Kidney epithelial cell (primary cell): ENCODE results near the gene HS3ST5. TPM values are rescaled to one million over a fixed set of nuclear protein-coding genes. Genes with fewer than 3 reads are reported as not detected.
"Not testable (repeated sequence)": the region's sequence is repeated elsewhere in the genome, so short reads cannot be mapped to it uniquely, and the experiment has no call there.

Source experiments
- DNase-seq: peaks from one replicate; pipeline ENCODE4 v3.0.0-alpha.2; 2010; ENCODE audit warnings: low read depth
- H3K27me3 ChIP-seq: 2 replicates; pipeline ENCODE4 v1.6.0; 2011; ENCODE audit warnings: low read length; ENCODE audit not compliant: control insufficient read depth, insufficient read depth
- H3K36me3 ChIP-seq: 2 replicates; pipeline ENCODE4 v1.5.1; 2011; ENCODE audit warnings: low read length; ENCODE audit not compliant: control insufficient read depth, insufficient read depth
- H3K4me3 ChIP-seq: 2 replicates; pipeline ENCODE4 v1.5.1; 2011; ENCODE audit warnings: low read depth, mild to moderate bottlenecking, control low read depth, low read length
- total RNA-seq: library from RNA; depleted of rRNA; stranded (reverse); fragments of >200 nt; gene quantifications from 2 replicates; pipeline ENCODE4 v1.2.3, GENCODE V29; 2015
- TF ChIP-seq, protein P1 (sequence below): IDR thresholded peaks from 2 replicates; pipeline ENCODE4 v1.5.1; 2011; ENCODE audit warnings: mild to moderate bottlenecking, moderate library complexity, low read length, control low read depth, inconsistent platforms; ENCODE audit not compliant: insufficient read depth, poor library complexity, severe bottlenecking

HS3ST5 gene
- total RNA-seq, 1 donor from 2014 or later, result 0.25 TPM

DNA sequence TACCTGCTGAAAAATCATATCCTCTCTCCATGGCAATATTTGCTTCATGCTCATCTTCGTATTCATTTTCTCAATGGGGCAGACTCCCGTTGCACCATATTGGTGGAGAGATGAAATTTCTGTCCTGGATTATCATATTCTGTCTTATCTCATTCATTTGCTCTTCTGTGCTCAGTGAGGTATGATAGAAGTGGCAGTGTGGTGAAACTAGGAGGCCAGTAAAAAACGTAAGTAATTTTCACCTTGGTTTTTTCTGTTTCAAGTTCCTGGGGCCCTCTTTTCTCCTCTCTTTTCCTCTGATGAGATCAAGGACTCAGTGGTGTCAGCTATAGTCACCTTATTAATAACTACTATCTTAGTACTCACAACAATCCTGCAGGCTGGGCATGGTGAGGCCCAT is 189.4 kb downstream of the HS3ST5 start:
- no peaks in the 10 kb centered on the region for H3K27me3 ChIP-seq
- DNase-seq, result no peak
- H3K36me3 ChIP-seq, result no peaks in the 10 kb centered on the region
- no peak overlapping the region for H3K4me3 ChIP-seq
- TF ChIP-seq, protein P1, sequence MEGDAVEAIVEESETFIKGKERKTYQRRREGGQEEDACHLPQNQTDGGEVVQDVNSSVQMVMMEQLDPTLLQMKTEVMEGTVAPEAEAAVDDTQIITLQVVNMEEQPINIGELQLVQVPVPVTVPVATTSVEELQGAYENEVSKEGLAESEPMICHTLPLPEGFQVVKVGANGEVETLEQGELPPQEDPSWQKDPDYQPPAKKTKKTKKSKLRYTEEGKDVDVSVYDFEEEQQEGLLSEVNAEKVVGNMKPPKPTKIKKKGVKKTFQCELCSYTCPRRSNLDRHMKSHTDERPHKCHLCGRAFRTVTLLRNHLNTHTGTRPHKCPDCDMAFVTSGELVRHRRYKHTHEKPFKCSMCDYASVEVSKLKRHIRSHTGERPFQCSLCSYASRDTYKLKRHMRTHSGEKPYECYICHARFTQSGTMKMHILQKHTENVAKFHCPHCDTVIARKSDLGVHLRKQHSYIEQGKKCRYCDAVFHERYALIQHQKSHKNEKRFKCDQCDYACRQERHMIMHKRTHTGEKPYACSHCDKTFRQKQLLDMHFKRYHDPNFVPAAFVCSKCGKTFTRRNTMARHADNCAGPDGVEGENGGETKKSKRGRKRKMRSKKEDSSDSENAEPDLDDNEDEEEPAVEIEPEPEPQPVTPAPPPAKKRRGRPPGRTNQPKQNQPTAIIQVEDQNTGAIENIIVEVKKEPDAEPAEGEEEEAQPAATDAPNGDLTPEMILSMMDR, result no peak

DNA sequence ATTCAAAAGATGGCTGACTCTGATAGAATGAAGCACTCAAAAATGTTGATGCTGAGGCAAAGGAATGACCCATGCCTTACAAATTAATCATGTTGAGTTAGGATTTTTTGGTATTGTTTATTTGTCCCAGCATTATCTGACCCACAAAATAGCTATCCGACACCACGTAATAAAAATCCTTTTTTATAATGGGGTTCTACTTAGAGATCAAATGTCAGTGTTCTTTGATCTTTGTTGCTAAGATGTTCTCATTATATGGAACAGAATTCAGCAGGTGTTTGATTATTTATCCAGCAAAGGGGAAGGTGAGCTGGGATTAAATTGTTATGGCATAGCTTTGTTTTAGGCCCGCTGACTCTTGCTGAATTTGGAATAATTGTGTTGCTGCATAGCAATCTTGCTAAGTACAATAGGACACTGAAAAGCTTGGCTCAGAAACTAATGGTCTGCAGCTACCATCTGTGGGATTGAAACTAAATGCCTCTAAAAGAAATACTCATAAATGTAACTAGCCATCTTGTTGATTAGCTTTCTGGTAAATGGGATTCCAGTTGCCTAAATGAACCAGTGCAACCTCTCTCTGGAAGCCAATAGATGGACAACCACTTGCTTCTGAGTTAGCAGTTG is 191.6 kb downstream of the HS3ST5 start:
- no peak for DNase-seq
- no peaks in the 10 kb centered on the region for H3K36me3 ChIP-seq
- no peak overlapping the region for H3K4me3 ChIP-seq
- TF ChIP-seq, protein P1, result no peak
- H3K27me3 ChIP-seq, result no peaks in the 10 kb centered on the region

DNA sequence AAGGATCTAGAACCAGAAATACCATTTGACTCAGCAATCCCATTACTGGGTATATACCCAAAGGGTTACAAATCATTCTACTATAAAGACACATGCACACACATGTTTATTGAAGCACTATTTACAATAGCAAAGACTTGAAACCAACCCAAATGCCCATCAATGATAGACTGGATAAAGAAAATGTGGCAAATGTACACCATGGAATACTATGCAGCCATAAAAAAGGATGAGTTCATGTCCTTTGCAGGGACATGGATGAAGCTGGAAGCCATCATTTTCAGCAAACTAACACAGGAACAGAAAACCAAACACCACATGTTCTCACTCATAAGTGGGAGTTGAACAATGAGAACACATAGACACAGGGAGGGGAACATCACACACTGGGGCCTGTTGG is 193.6 kb downstream of the HS3ST5 start:
- H3K27me3 ChIP-seq, H3K36me3 ChIP-seq, DNase-seq, H3K4me3 ChIP-seq: not testable (repeated sequence)

DNA sequence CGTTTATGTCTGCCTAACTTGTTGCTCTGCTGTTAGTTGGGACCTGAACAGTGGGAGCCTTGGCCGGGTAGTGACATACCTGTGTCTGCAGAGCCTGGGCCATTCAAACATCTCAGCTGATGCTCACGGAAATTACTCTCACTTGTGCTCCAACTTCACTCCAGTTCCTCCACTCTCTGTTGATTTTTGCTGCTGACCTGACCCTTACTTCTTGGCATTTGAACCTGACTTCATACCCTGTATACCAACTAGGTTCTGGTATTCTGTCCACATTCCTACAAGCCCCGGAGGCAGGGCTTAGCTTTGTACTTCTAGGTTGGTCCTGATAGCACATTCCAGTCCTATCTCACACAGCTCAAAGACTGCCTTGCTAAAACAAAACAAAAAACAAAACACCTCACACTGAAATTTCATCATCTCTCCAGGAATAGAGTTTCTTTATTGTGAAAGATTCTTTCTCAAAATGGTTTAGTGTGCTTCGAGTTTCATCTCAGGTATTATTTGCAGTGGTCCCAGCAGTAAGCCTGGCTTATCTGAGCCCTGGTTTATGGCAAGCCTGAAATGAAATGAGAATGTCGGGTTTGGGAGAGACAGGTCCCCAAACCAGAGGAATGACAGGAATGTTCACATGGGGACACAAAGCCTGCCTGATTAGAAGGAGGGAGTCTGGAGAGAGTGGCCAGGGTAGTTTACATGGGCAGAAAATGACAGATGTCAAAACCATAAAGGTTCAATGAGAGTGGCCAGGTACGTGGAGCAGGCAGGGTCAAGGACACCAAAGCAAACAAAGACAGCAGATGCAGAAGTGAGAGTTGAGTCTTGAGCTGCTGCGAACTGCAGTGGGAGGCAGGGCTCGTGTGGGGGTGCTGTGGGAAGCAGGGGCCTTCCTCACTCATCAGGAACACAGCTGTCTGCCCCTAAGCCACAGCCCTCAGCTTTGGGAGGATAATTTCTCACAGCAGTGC is 197.7 kb downstream of the HS3ST5 start:
- no peak for DNase-seq
- TF ChIP-seq, protein P1, result no peak

DNA sequence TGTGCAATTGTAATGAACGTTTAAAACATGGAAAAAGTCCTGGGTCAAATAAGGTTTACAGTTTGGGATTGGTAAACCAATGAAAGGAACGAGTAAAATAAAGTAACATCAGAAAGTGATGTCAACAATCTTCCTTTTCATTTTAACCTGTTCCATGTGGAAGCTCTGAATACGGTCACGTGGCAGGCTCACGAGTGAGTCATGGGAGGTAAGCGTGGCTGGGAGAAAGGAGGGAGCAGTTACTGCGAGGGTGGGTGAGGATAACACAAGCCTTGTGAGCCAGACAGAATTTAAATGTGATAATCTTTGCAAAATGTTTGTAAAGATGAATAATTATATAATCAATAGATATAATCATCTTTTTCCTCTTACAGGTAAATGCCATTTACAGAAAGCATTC is 200.6 kb downstream of the HS3ST5 start:
- H3K4me3 ChIP-seq, result no peak overlapping the region
- TF ChIP-seq, protein P1, result no peak
- peaks cover 2% of the 10 kb centered on the region for H3K27me3 ChIP-seq
- no peaks in the 10 kb centered on the region for H3K36me3 ChIP-seq
- no peak for DNase-seq

More for the DNA sequence above, 197.7 kb downstream of the HS3ST5 start:
- Histone ChIP-seq H3K4me3 (no peak overlapping the region), H3K27me3 (peaks cover 2% of the 10 kb centered on the region), H3K36me3 (no peaks in the 10 kb centered on the region)

DNA sequence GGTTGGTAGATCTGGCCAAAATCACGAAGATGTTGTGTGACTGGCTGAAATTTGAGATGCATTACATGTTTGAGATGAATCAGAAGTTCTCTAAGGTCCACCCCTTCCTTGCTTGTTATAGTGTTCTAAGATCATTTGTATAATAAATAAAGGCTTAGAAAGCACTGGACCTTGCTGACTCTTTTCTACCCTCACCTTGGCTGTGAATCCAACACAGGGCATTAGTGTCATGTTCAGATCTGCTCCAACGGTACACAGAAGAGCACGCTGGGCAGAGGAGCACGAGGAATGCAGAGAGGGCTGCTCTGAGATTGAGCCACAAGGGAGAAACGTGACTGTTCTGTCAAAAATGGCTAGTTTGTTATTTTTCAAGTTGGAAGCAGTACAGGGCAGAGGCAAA is 202.4 kb downstream of the HS3ST5 start:
- Histone ChIP-seq H3K27me3 (no peaks in the 10 kb centered on the region), H3K4me3 (no peak overlapping the region), H3K36me3 (no peaks in the 10 kb centered on the region)
- TF ChIP-seq, protein P1, result no peak
- DNase-seq, result no peak
